Subcutaneous abdominal adipose tissue (tissue), 5 donors: ENCODE results near the gene DLD.

Experiments used
- H3K27ac ChIP-seq: one replicate; pipeline ENCODE4 v1.7.0; 2013; ENCODE audit warnings: low read depth, mild to moderate bottlenecking, inconsistent platforms, low read length, moderate library complexity
- H3K27me3 ChIP-seq, 5 donors: one replicate each; pipeline ENCODE4 v1.7.0; 2013; ENCODE audit warnings: low read length in 5 of 5, inconsistent platforms in 1 of 5; ENCODE audit not compliant: control insufficient read depth in 5 of 5, insufficient read depth in 4 of 5
- H3K36me3 ChIP-seq, 5 donors: one replicate each; pipeline ENCODE4 v1.7.0; 2013; ENCODE audit warnings: low read length in 5 of 5; ENCODE audit not compliant: control insufficient read depth in 5 of 5, insufficient read depth in 5 of 5
- H3K4me1 ChIP-seq, 5 donors: one replicate each; pipeline ENCODE4 v1.7.0; 2013; ENCODE audit warnings: low read length in 5 of 5, mild to moderate bottlenecking in 3 of 5, moderate library complexity in 1 of 5; ENCODE audit not compliant: control insufficient read depth in 5 of 5, insufficient read depth in 5 of 5
- H3K4me3 ChIP-seq, 5 donors: one replicate each; pipeline ENCODE4 v1.7.0; 2013; ENCODE audit warnings: low read length in 5 of 5, low read depth in 1 of 5
- H3K9ac ChIP-seq, 5 donors: one replicate each; pipeline ENCODE4 v1.7.0; 2013; ENCODE audit warnings: low read length in 5 of 5, mild to moderate bottlenecking in 4 of 5, moderate library complexity in 3 of 5
- H3K9me3 ChIP-seq, 5 donors: one replicate each; pipeline ENCODE4 v1.7.0; 2013; ENCODE audit warnings: low read length in 5 of 5; ENCODE audit not compliant: control insufficient read depth in 5 of 5
- donor health status: healthy.
- donor health status: healthy.
- donor health status: healthy.
- donor health status: healthy.
- donor health status: healthy.

DLD gene

GRCh38 chr7:107960272-107960671, 69.3 kb downstream of the DLD start:
- Histone ChIP-seq H3K27ac (peak overlapping the region; percentile 79), H3K36me3 (peaks cover 5 to 67% (median 57%) of the 10 kb centered on the region in 5 donors), H3K4me1 (peaks cover 4 to 47% (median 38%) of the 10 kb centered on the region in 5 donors), H3K4me3 (no peak overlapping the region), H3K9ac (no peak overlapping the region), H3K27me3 (no peaks in the 10 kb centered on the region), H3K9me3 (no peaks in the 10 kb centered on the region)

DNA sequence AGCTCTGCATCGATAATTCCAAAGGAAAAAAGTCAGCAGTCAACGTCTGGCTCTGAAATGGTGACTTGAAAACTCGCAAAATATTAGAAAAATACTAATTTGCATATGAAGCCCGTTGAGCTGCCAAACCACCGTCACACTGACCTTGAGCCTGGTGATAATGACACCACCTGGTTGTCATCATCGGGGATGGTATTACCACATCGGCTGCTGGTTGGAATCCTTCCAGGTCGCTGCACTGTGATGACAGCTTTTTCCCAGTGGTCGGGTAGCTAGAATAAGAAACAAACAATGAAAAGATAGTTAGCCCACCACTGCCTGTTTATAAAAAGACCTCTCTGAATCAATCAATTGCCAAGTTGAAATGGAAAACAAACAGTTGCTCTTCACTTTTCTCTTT, 70.4 kb downstream of the DLD start:
- Histone ChIP-seq H3K36me3 (peaks cover 5 to 60% (median 50%) of the 10 kb centered on the region in 5 donors), H3K4me3 (no peak overlapping the region), H3K27ac (peak overlapping the region; percentile 79), H3K4me1 (peaks cover 4 to 47% (median 38%) of the 10 kb centered on the region in 5 donors), H3K27me3 (no peaks in the 10 kb centered on the region), H3K9ac (peak overlapping the region in 1 of 5 donors; percentile 49), H3K9me3 (no peaks in the 10 kb centered on the region)

DNA sequence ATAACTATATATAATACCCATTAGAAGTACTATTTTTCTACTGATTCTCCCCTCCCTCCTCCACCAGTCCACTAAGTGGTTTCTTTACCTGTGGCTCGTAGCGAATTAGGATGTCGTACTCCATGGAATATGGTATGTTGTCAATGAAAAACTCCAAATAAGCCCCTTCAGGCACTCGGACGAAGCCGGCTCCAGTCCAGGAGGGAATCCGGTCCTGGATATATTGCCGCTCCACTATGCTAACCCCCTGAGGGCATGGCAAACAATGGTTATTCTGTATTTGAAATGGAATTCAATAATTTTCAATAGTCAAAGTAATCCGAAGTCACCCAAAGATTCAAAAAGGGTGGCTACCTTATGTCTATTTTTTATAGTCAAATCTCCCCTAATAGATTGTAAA, 71.8 kb downstream of the DLD start:
- no peak overlapping the region for H3K4me3 ChIP-seq
- no peak overlapping the region for H3K27ac ChIP-seq
- peaks cover 4 to 43% (median 39%) of the 10 kb centered on the region in 5 donors for H3K4me1 ChIP-seq
- H3K9me3 ChIP-seq = no peaks in the 10 kb centered on the region
- no peaks in the 10 kb centered on the region for H3K27me3 ChIP-seq
- H3K9ac ChIP-seq = no peak overlapping the region
- peaks cover 5 to 56% (median 50%) of the 10 kb centered on the region in 5 donors for H3K36me3 ChIP-seq

DNA sequence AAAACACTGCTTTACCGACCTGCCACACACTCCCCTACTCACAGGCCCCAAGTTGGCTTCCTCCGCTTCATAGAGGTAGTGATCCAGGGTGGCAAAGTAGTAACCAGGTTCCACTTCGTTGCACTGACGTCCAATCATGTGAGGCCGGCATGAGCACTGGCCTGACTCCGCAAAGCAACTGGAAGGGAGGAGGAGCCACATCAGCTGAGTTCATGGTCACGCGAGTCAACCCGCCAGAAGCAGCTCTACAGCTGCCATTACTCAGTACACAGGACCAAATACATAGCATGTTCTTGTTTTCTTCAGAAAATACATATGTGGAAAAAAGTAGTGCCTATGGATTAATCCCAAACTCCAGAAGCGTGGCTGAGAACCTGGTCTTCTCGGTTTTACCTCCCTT, 73.5 kb downstream of the DLD start:
- Histone ChIP-seq H3K36me3 (peaks cover 5 to 54% (median 42%) of the 10 kb centered on the region in 5 donors), H3K27ac (no peak overlapping the region), H3K9me3 (no peaks in the 10 kb centered on the region), H3K27me3 (no peaks in the 10 kb centered on the region), H3K4me1 (peaks cover 0 to 31% (median 26%) of the 10 kb centered on the region in 5 donors), H3K4me3 (no peak overlapping the region), H3K9ac (no peak overlapping the region)

DNA sequence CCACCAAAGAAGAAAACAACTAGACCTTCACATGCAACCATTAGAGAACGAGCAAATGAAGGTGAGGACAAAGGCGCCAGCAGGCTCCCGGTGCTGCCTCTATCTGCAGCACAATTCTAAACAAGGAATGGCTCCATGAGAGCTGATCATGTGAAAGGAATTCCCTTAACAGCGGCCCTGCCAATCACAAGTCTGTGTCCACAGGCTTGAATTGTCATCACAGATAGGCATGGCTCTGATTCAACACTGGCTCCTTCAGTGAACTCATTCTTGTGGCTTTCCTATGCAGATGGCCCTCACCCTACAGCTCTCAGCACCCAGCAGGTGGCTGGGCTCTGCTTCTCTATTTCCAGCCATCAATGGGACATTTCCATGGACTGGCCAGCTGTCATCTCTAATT, 75.7 kb downstream of the DLD start:
- Histone ChIP-seq H3K9ac (no peak overlapping the region), H3K27me3 (no peaks in the 10 kb centered on the region), H3K36me3 (peaks cover 5 to 39% (median 23%) of the 10 kb centered on the region in 5 donors), H3K4me3 (no peak overlapping the region), H3K4me1 (peaks cover 5 to 36% (median 26%) of the 10 kb centered on the region in 5 donors), H3K9me3 (no peaks in the 10 kb centered on the region), H3K27ac (no peak overlapping the region)

- H3K9ac ChIP-seq = no peak overlapping the region
- H3K36me3 ChIP-seq = peaks cover 5 to 34% (median 18%) of the 10 kb centered on the region in 5 donors
- H3K27me3 ChIP-seq = no peaks in the 10 kb centered on the region
- H3K4me3 ChIP-seq = no peak overlapping the region
- peaks cover 11 to 40% (median 32%) of the 10 kb centered on the region in 5 donors for H3K4me1 ChIP-seq
- H3K9me3 ChIP-seq = no peaks in the 10 kb centered on the region
- no peak overlapping the region for H3K27ac ChIP-seq
Measured at GRCh38 chr7:107967420-107967819, 76.4 kb downstream of the DLD start.

DNA sequence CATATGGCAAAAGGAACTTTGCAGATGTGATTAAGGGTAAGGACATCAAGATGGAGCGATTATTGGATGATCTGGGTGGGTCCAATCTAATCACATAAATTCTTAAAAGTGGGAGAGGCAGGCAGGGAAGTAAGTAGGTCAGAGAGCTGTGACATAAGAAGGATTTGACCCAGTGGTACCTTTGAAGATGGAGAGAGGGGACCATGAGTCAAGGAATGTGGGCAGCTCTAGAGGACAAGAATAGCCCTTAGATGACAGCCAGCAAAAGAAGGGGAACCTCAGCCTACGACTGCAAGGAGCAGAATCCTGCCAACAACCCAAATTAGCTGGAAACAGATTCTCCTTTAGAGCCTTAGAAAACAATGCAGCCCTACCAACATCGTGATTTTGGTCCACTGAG, 77.5 kb downstream of the DLD start:
- Histone ChIP-seq H3K36me3 (peaks cover 1 to 29% (median 15%) of the 10 kb centered on the region in 5 donors), H3K4me1 (peaks cover 16 to 50% (median 42%) of the 10 kb centered on the region in 5 donors), H3K27ac (no peak overlapping the region)

DNA sequence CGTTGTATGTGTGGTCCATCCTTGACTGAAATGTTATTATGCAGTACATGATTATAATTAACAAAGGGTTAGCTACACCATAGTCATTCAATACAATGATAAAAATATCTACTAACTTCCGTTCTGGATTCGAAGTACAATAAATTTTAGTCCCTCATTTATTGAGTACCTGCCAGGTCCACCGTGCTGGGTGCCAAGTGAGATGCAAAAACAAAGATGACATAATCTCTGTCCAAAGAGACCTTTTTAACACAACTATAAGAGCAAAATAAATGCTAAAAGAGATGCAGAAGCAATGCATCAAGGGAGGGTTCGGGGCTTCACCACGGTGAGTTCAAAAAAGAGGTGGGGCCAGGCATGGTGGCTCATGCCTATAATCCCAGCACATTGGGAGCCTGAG, 78.9 kb downstream of the DLD start:
- Histone ChIP-seq H3K4me3 (no peak overlapping the region), H3K27ac (peak overlapping the region; percentile 32), H3K36me3 (peaks cover 1 to 20% (median 6%) of the 10 kb centered on the region in 5 donors), H3K27me3 (no peaks in the 10 kb centered on the region), H3K9ac (no peak overlapping the region), H3K4me1 (peaks cover 16 to 57% (median 46%) of the 10 kb centered on the region in 5 donors), H3K9me3 (no peaks in the 10 kb centered on the region)

More for the DNA sequence above, 77.5 kb downstream of the DLD start:
- Histone ChIP-seq H3K9ac (no peak overlapping the region), H3K9me3 (no peaks in the 10 kb centered on the region), H3K4me3 (no peak overlapping the region), H3K27me3 (no peaks in the 10 kb centered on the region)
